Uterus (tissue), 2 donors: ENCODE results near the gene CUTC.

Experiments used
- POLR2A ChIP-seq, 2 donors: fragments of 450-650 bp; IDR thresholded peaks; one replicate each; pipeline ENCODE4 v1.6.1; 2016; ENCODE audit warnings: antibody characterized with exemption in 2 of 2, mild to moderate bottlenecking in 1 of 2, moderate library complexity in 1 of 2
- TF ChIP-seq, protein P1 (sequence below), 4 experiments: fragments of 200-600 bp in 2 of 4; fragments of 450-650 bp in 2 of 4; sonication (generic) in 2 of 4; IDR thresholded peaks; one replicate each; pipeline ENCODE4 v1.5.1; 2016 to 2019; ENCODE audit warnings: antibody characterized with exemption in 4 of 4, mild to moderate bottlenecking in 2 of 4, moderate library complexity in 1 of 4

DNA sequence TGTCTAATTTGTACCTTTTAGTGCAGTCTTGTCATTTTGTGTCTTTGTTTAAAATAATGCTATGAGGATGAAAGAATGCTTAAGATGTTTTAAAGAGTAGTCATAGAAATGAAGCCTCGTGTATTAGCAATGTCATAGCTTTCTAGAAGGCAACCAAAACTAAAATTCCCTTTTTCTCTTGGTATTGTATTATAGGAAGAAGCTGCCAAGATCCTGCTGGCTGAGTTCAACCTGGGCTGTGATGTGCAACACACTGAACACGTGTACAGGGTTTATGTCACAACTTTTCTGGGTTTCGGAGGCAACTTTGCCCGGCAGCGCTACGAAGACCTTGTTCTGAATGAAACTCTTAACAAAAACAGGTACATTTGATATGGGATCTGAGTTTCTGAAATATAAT lies 36.3 kb upstream of the CUTC start:
- no peak for TF ChIP-seq POLR2A (IDR thresholded peaks at IDR 0.05)
- TF ChIP-seq, protein P1, sequence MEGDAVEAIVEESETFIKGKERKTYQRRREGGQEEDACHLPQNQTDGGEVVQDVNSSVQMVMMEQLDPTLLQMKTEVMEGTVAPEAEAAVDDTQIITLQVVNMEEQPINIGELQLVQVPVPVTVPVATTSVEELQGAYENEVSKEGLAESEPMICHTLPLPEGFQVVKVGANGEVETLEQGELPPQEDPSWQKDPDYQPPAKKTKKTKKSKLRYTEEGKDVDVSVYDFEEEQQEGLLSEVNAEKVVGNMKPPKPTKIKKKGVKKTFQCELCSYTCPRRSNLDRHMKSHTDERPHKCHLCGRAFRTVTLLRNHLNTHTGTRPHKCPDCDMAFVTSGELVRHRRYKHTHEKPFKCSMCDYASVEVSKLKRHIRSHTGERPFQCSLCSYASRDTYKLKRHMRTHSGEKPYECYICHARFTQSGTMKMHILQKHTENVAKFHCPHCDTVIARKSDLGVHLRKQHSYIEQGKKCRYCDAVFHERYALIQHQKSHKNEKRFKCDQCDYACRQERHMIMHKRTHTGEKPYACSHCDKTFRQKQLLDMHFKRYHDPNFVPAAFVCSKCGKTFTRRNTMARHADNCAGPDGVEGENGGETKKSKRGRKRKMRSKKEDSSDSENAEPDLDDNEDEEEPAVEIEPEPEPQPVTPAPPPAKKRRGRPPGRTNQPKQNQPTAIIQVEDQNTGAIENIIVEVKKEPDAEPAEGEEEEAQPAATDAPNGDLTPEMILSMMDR (IDR thresholded peaks at IDR 0.05): no peak
